Keratinocyte (primary cell): ENCODE measurements around the gene KCNMA1. TPM values are rescaled to one million over a fixed set of nuclear protein-coding genes. Genes with fewer than 3 reads are reported as not detected.

Experiments used
- DNase-seq: peaks from one replicate; pipeline ENCODE4 v3.0.0-alpha.2; 2011; ENCODE audit warnings: low read depth, missing footprints, low spot score
- FAIRE-seq: peaks from 2 replicates; lab custom pipeline; 2011; peaks lifted over from hg19 to GRCh38; lab: Jason Lieb, UNC
- H2AFZ ChIP-seq: 2 replicates; pipeline ENCODE4 v1.6.0; 2012; ENCODE audit warnings: low read length, control low read depth, inconsistent platforms; ENCODE audit not compliant: control insufficient read depth
- H3K27ac ChIP-seq: 2 replicates; pipeline ENCODE4 v1.5.1; 2011; ENCODE audit warnings: low read length; ENCODE audit not compliant: control insufficient read depth, insufficient read depth
- H3K27me3 ChIP-seq: 3 replicates; pipeline ENCODE4 v1.6.0; 2011; ENCODE audit warnings: low read length; ENCODE audit not compliant: control insufficient read depth, insufficient read depth; ENCODE audit errors: extremely low read depth
- H3K36me3 ChIP-seq, 2 experiments: 2 replicates in 1 of 2; 3 replicates in 1 of 2; pipeline ENCODE4 v1.5.1; 2011; ENCODE audit warnings: low read length in 2 of 2, mild to moderate bottlenecking in 1 of 2; ENCODE audit not compliant: control insufficient read depth in 2 of 2, insufficient read depth in 2 of 2; ENCODE audit errors: extremely low read depth in 1 of 2
- H3K4me1 ChIP-seq: 3 replicates; pipeline ENCODE4 v1.5.1; 2011; ENCODE audit warnings: low read length; ENCODE audit not compliant: control insufficient read depth, insufficient read depth; ENCODE audit errors: extremely low read depth
- H3K4me2 ChIP-seq: 3 replicates; pipeline ENCODE4 v1.6.0; 2011; ENCODE audit warnings: low read depth, low read length; ENCODE audit not compliant: control insufficient read depth, insufficient read depth; ENCODE audit errors: extremely low read depth
- H3K4me3 ChIP-seq, 3 experiments: fragments of 200-600 bp in 1 of 3; sonication (generic) in 1 of 3; 2 replicates in 2 of 3; 3 replicates in 1 of 3; pipeline ENCODE4 v1.5.1; 2011 to 2016; ENCODE audit warnings: low read length in 3 of 3, mild to moderate bottlenecking in 3 of 3, control low read depth in 2 of 3, inconsistent platforms in 1 of 3, low read depth in 1 of 3, mixed read lengths in 1 of 3, mixed run types in 1 of 3, moderate library complexity in 1 of 3; ENCODE audit not compliant: control insufficient read depth in 2 of 3, insufficient read depth in 2 of 3; ENCODE audit errors: extremely low read depth in 1 of 3
- H3K79me2 ChIP-seq: 2 replicates; pipeline ENCODE4 v1.6.0; 2012; ENCODE audit warnings: low read length; ENCODE audit not compliant: control insufficient read depth, insufficient read depth
- H3K9ac ChIP-seq: 3 replicates; pipeline ENCODE4 v1.6.0; 2011; ENCODE audit warnings: low read length; ENCODE audit not compliant: control insufficient read depth, insufficient read depth; ENCODE audit errors: extremely low read depth
- H3K9me1 ChIP-seq: 3 replicates; pipeline ENCODE4 v1.6.0; 2011; ENCODE audit warnings: low read length; ENCODE audit not compliant: control insufficient read depth, insufficient read depth; ENCODE audit errors: extremely low read depth
- H3K9me3 ChIP-seq: 2 replicates; pipeline ENCODE4 v1.5.1; 2012; ENCODE audit warnings: low read depth, low read length; ENCODE audit not compliant: control insufficient read depth
- H4K20me1 ChIP-seq: 3 replicates; pipeline ENCODE4 v1.6.0; 2011; ENCODE audit warnings: low read length; ENCODE audit not compliant: control insufficient read depth, insufficient read depth; ENCODE audit errors: extremely low read depth
- EZH2 ChIP-seq: IDR thresholded peaks from one replicate; pipeline ENCODE4 v1.6.1; 2012; ENCODE audit warnings: inconsistent platforms, mild to moderate bottlenecking, low read length, moderate library complexity
- dilution Hi-C: fragments of 300-500 bp; cut with MboI; formaldehyde crosslinking; loops from one replicate; pipeline ENCODE4 v1.7.0; 2020; ENCODE audit warnings: low sequenced_read_pairs; ENCODE audit not compliant: extremely low pct_ligation_motif_present
- polyA plus RNA-seq, 5 experiments: library from polyadenylated mRNA; depleted of rRNA in 3 of 5; stranded (reverse) in 3 of 5; stranded (forward) in 1 of 5; unstranded in 1 of 5; fragments of >200 nt; gene quantifications; 1 replicate in 1 of 5; 2 replicates in 3 of 5; 3 replicates in 1 of 5; pipeline versions ENCODE4 v1.2.1 to v1.2.3, GENCODE V29; 2011 to 2012; ENCODE audit warnings: missing spikeins in 2 of 5, low read depth in 1 of 5, low replicate concordance in 1 of 5
- TF ChIP-seq, protein P1 (sequence below), 3 experiments: IDR thresholded peaks in 1 of 3; conservative IDR thresholded peaks in 1 of 3; optimal IDR thresholded peaks in 1 of 3; 2 replicates in 2 of 3; 3 replicates in 1 of 3; pipeline versions ENCODE3 to v1.5.1; 2011; ENCODE audit warnings: low read length in 3 of 3, mild to moderate bottlenecking in 3 of 3, moderate library complexity in 2 of 3, control low read depth in 1 of 3, inconsistent platforms in 1 of 3; ENCODE audit not compliant: insufficient read depth in 2 of 3; ENCODE audit errors: extremely low read depth in 1 of 3

KCNMA1 gene
- polyA plus RNA-seq, 1 donor (not counting 4 experiments of a cell fraction or from before 2014, with no cell fraction given): 6.3 TPM

DNA sequence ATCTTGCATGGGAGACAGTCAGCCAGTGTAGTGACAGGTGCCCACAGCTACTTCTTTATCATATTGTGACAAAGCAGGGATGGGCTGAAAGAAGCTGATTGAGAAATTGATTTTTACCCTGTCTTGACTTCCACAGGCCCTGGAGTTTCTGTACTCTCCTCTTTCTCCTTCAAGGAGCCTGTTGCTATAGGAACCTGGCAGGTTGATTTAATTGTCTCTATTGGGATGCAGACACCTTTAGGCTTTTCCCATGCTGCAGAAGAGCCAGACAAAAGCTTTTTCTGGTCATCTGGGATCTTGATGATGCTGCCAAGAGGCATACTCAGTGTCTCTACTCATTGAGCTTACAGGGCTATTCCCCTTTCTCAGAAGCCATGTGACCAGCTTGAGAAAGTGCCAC, 754.8 kb downstream of the KCNMA1 start:
- Histone ChIP-seq H3K27me3 (no peaks in the 10 kb centered on the region), H3K9ac (no peak overlapping the region), H3K9me1 (no peaks in the 10 kb centered on the region), H2AFZ (no peak overlapping the region), H3K27ac (no peak overlapping the region), H3K9me3 (no peaks in the 10 kb centered on the region), H3K4me1 (no peaks in the 10 kb centered on the region), H4K20me1 (no peaks in the 10 kb centered on the region), H3K36me3 (no peaks in the 10 kb centered on the region), H3K79me2 (no peaks in the 10 kb centered on the region), H3K4me2 (no peak overlapping the region), H3K4me3 (no peak overlapping the region)
- TF ChIP-seq, protein P1, sequence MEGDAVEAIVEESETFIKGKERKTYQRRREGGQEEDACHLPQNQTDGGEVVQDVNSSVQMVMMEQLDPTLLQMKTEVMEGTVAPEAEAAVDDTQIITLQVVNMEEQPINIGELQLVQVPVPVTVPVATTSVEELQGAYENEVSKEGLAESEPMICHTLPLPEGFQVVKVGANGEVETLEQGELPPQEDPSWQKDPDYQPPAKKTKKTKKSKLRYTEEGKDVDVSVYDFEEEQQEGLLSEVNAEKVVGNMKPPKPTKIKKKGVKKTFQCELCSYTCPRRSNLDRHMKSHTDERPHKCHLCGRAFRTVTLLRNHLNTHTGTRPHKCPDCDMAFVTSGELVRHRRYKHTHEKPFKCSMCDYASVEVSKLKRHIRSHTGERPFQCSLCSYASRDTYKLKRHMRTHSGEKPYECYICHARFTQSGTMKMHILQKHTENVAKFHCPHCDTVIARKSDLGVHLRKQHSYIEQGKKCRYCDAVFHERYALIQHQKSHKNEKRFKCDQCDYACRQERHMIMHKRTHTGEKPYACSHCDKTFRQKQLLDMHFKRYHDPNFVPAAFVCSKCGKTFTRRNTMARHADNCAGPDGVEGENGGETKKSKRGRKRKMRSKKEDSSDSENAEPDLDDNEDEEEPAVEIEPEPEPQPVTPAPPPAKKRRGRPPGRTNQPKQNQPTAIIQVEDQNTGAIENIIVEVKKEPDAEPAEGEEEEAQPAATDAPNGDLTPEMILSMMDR (optimal IDR thresholded peaks at IDR 0.05 in 1 of 3, IDR thresholded peaks at IDR 0.05 in 1 of 3, conservative IDR thresholded peaks at IDR 0.05 in 1 of 3; ENCODE audit: extremely low read depth in 1 of 3, insufficient read depth in 2 of 3, low read length in 3 of 3): no peak
- no peak for TF ChIP-seq EZH2
- dilution Hi-C loops: no loop called here
- FAIRE-seq (no peak), DNase-seq (no peak)

DNA sequence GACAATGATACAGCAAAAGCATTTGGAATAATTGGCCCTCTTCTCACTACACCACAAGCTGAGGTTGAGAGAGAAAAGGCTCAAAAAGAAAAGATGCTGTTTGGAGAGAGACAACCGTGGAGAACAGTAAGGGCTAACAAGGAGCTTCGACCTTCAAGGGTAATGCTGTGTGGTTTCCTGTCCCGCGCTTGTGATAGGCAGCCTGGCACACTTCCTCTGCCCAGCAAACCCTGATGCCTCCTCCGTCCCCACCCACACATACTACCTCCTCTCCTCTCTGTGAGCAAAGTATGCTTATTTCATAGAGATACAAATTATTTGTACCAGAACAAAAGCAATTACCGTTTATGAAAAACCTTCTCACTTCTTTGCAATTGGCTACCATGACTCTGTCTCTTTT, 755.4 kb downstream of the KCNMA1 start:
- FAIRE-seq: no peak
- TF ChIP-seq, protein P1 (optimal IDR thresholded peaks at IDR 0.05 in 1 of 3, IDR thresholded peaks at IDR 0.05 in 1 of 3, conservative IDR thresholded peaks at IDR 0.05 in 1 of 3; ENCODE audit: extremely low read depth in 1 of 3, insufficient read depth in 2 of 3, low read length in 3 of 3): no peak
- TF ChIP-seq EZH2: no peak
- Histone ChIP-seq H4K20me1 (no peaks in the 10 kb centered on the region), H3K9me1 (no peaks in the 10 kb centered on the region), H3K36me3 (no peaks in the 10 kb centered on the region), H3K27me3 (no peaks in the 10 kb centered on the region), H2AFZ (no peak overlapping the region), H3K9ac (no peak overlapping the region), H3K4me3 (no peak overlapping the region), H3K4me1 (no peaks in the 10 kb centered on the region), H3K79me2 (no peaks in the 10 kb centered on the region), H3K27ac (no peak overlapping the region), H3K9me3 (no peaks in the 10 kb centered on the region), H3K4me2 (no peak overlapping the region)
- dilution Hi-C loops: no loop called here
- no peak for DNase-seq
